ENCODE results near the gene SYT12. TPM values are rescaled to one million over a fixed set of nuclear protein-coding genes. Genes with fewer than 3 reads are reported as not detected.

The SYT12 gene
- total RNA-seq, 1 donor from 2014 or later, result 0.34 TPM

DNA sequence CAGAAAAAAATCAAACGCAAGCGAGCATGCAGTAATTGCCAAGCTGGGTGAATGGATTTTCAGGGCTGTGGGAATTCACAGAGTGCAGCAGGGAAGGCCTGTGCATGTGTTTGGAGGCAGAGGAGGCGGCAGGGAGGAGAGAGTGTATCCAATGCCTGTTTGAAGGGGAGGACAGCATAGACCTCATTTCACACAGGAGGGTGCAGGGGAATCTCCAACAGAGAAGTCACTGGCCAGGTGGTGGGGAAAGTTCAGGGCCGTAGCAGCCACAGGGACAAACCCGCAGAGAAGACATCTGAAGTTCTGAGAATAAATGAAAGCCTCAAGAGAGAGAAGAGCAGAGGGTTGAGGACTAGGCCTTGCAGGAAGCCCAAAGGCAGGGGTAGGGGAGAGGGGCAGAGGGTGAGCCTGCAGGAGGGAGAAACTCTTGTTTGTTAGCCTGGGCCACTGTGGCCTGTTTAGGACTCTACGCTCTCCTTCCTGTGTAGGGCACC, 76.9 kb downstream of the SYT12 start:
- Histone ChIP-seq H3K9ac (ENCODE audit: low read length) (no peak overlapping the region), H3K9me3 (ENCODE audit: insufficient read depth, low read depth, low read length) (no peaks in the 10 kb centered on the region), H3K79me2 (ENCODE audit: insufficient read depth, low read length) (no peaks in the 10 kb centered on the region), H4K20me1 (ENCODE audit: insufficient read depth, low read length) (no peaks in the 10 kb centered on the region), H3K27me3 (ENCODE audit: insufficient read depth, low read length) (no peaks in the 10 kb centered on the region), H3K36me3 (ENCODE audit: insufficient read depth, low read length) (no peaks in the 10 kb centered on the region), H2AFZ (ENCODE audit: low read depth, low read length) (no peak overlapping the region), H3K4me3 (ENCODE audit: insufficient read depth, low read depth, low read length) (no peak overlapping the region), H3K27ac (ENCODE audit: low read depth, low read length) (no peak overlapping the region), H3K4me1 (ENCODE audit: insufficient read depth, low read length) (no peaks in the 10 kb centered on the region), H3K4me2 (ENCODE audit: low read length) (no peak overlapping the region)
- Mint-ChIP-seq H3K4me3 (ENCODE audit: unreplicated experiment) (no peak overlapping the region), H3K27me3 (ENCODE audit: low read depth, unreplicated experiment) (peaks cover 9% of the 10 kb centered on the region), H3K27ac (ENCODE audit: unreplicated experiment) (no peak overlapping the region), H3K9me3 (ENCODE audit: unreplicated experiment) (no peaks in the 10 kb centered on the region), H3K36me3 (ENCODE audit: low read depth, unreplicated experiment) (peaks cover 2% of the 10 kb centered on the region), H3K4me1 (ENCODE audit: low read depth, unreplicated experiment) (peaks cover 9% of the 10 kb centered on the region)
- DNase-seq (ENCODE audit: low read depth) (no peak), FAIRE-seq (no peak)
- no peak for TF ChIP-seq EZH2 (IDR thresholded peaks at IDR 0.05; ENCODE audit: insufficient read depth, low read length)
- TF ChIP-seq, protein P1, sequence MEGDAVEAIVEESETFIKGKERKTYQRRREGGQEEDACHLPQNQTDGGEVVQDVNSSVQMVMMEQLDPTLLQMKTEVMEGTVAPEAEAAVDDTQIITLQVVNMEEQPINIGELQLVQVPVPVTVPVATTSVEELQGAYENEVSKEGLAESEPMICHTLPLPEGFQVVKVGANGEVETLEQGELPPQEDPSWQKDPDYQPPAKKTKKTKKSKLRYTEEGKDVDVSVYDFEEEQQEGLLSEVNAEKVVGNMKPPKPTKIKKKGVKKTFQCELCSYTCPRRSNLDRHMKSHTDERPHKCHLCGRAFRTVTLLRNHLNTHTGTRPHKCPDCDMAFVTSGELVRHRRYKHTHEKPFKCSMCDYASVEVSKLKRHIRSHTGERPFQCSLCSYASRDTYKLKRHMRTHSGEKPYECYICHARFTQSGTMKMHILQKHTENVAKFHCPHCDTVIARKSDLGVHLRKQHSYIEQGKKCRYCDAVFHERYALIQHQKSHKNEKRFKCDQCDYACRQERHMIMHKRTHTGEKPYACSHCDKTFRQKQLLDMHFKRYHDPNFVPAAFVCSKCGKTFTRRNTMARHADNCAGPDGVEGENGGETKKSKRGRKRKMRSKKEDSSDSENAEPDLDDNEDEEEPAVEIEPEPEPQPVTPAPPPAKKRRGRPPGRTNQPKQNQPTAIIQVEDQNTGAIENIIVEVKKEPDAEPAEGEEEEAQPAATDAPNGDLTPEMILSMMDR (IDR thresholded peaks at IDR 0.05; ENCODE audit: insufficient read depth, low read depth, low read length), result no peak

Small RNA genes within 50 kb of the gene (microRNA-seq; reads per million reads assigned to microRNA genes)
- not detected for gene MIR6860

Other genes with a start within 250 kb of the SYT12 start
- 19.3 and 19.8 TPM in 2 replicates for gene RCE1, start 179.7 kb upstream of the SYT12 start, total RNA-seq
- 33.7 and 35.7 TPM in 2 replicates for gene LRFN4, start 166.1 kb upstream of the SYT12 start, total RNA-seq
- gene PC, start 64.8 kb upstream of the SYT12 start, total RNA-seq, result 10.5 and 13.3 TPM in 2 replicates
- not detected in 2 replicates for gene C11orf86, start 47.8 kb upstream of the SYT12 start, total RNA-seq
- 29.8 and 30.4 TPM in 2 replicates for gene RHOD, start 33.7 kb downstream of the SYT12 start, total RNA-seq
- 65.2 and 70.4 TPM in 2 replicates for gene KDM2A, start 96.1 kb downstream of the SYT12 start, total RNA-seq
- gene GRK2, start 243.3 kb downstream of the SYT12 start, total RNA-seq, result 27.2 and 34.0 TPM in 2 replicates

Measured in astrocyte (in vitro differentiated cells and primary cell).